HG03175 (cell line): Measurements from ENCODE around the gene MRAS.
"Not testable (repeated sequence)": the region's sequence is repeated elsewhere in the genome, so short reads cannot be mapped to it uniquely, and the experiment has no call there.

Experiments used
- ATAC-seq: cut with Tn5 transposase; IDR thresholded peaks from one replicate; pipeline ENCODE4 v1.9.1; 2021; ENCODE audit warnings: mild to moderate bottlenecking, moderate library complexity; ENCODE audit not compliant: unreplicated experiment

The MRAS gene

GRCh38 chr3:138442433-138442832 lies 94.1 kb downstream of the MRAS start:
- ATAC-seq: no peak

- no peak for ATAC-seq
Observed at GRCh38 chr3:138443091-138443490, 94.7 kb downstream of the MRAS start.

- ATAC-seq: no peak
Observed at GRCh38 chr3:138443521-138444503, 95.4 kb downstream of the MRAS start.

GRCh38 chr3:138445236-138445635 lies 96.9 kb downstream of the MRAS start:
- no peak for ATAC-seq

- ATAC-seq: no peak
Observed at GRCh38 chr3:138445654-138446053, 97.3 kb downstream of the MRAS start.

- no peak for ATAC-seq
Observed at GRCh38 chr3:138448631-138449030, 100.3 kb downstream of the MRAS start.

GRCh38 chr3:138449490-138449889 lies 101.1 kb downstream of the MRAS start:
- no peak for ATAC-seq

- no peak for ATAC-seq
Observed at GRCh38 chr3:138450181-138450580, 101.8 kb downstream of the MRAS start.

- no peak for ATAC-seq
Observed at GRCh38 chr3:138450704-138451424, 102.5 kb downstream of the MRAS start.

- ATAC-seq: no peak
Observed at GRCh38 chr3:138451595-138452162, 103.3 kb downstream of the MRAS start.

- ATAC-seq: no peak
Observed at GRCh38 chr3:138452436-138452835, 104.1 kb downstream of the MRAS start.

- not testable (repeated sequence) for ATAC-seq
Observed at GRCh38 chr3:138453940-138454339, 105.6 kb downstream of the MRAS start.
